ENCODE measurements around the gene TEX9.

- TF ChIP-seq CTCF (IDR thresholded peaks at IDR 0.05) (no peak), POLR2A (IDR thresholded peaks at IDR 0.05) (no peak)
Observed at GRCh38 chr15:56320861-56321260, 44.4 kb upstream of the TEX9 start.
